Glomerular endothelial cell (primary cell): Measurements from ENCODE around the gene SPATA31C2. TPM values are rescaled to one million over a fixed set of nuclear protein-coding genes. Genes with fewer than 3 reads are reported as not detected.
A peak's percentile ranks its signal among the peaks of the same experiment; 100 is the strongest.
"Not testable (repeated sequence)": the region's sequence is repeated elsewhere in the genome, so short reads cannot be mapped to it uniquely, and the experiment has no call there.

Experiments
- DNase-seq: peaks from one replicate; pipeline ENCODE4 v3.0.0-alpha.2; 2011; ENCODE audit warnings: low read depth, low spot score; ENCODE audit errors: extremely low read depth
- total RNA-seq: library from RNA; depleted of rRNA; stranded (reverse); fragments of >200 nt; gene quantifications from 2 replicates; pipeline ENCODE4 v1.2.3, GENCODE V29; 2015

The SPATA31C2 gene
- total RNA-seq, result not detected in 2 replicates

DNA sequence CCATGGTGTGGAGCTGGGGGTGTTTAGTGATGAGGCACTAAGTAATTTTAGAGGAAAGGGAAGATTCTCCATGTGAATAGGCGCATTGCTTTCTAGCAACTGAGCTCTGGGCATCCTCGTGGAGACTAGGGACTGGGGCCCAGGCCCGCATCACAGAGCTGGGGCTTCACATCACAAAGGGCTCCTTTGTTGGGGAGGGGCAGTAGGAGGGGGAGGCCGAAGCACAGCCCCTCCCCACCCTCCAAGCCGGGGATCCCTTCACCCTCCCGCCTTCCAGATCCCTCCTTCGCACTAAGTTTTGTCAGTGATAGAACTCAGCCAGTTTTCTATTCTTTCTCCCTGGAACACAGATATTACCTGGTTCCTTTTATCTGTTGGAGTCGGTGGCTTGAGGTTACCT is at the start of gene SPATA31C2:
Gene SPATA31C2, minus strand, starts transcription at position 101 of the 400 bp plus-strand sequence. Its CDS starts 29 bp downstream, at position 72.
- DNase-seq, result not testable (repeated sequence)

DNA sequence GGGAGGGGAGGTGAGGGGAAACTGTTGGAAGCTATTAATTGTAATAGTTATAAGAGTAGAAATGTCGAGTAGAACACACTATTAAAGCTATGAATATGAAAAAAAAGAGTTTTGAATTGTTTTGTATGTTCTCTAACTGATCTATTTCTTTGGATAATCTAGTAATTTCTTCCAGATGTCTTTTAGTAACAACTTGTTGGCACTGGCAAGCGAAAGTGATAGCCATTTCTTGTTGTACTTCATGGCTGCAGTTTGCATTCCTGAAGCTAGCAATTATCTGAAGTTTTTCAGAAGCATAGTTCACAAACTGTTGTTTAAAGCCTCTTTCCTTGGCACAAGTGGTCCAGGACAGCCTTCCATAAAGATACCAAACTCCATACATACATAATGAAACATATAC is 49.4 kb upstream of the SPATA31C2 start:
- no peak for DNase-seq

DNA sequence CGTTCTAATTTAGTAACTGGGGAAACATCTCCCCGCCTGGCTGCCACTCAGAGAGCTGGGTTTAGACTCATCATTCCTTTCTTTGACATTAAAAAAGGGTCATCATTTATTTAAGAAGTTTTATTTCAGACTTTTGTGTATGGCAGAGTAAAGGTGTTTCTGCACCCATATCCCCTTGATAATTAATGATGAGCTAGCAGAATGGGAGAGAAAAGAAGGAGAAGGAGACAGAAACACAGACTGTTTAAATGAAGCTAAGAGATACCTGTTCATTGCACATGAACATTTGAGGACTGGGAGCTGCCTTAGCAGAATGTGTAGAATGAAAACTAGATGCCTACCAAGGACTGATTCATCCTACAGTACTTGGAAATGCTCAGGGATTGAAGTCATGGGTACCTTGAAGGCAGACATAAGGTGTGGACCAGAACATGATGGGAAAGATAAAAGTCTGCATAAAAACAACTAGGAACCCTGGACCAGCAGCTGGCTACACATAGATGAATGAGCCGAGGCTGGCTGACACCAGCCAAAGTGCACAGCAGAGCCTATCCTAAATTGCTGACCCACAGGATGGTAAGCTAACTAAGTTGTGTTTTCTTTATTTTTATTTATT is 48.3 kb upstream of the SPATA31C2 start:
- DNase-seq, result no peak

DNA sequence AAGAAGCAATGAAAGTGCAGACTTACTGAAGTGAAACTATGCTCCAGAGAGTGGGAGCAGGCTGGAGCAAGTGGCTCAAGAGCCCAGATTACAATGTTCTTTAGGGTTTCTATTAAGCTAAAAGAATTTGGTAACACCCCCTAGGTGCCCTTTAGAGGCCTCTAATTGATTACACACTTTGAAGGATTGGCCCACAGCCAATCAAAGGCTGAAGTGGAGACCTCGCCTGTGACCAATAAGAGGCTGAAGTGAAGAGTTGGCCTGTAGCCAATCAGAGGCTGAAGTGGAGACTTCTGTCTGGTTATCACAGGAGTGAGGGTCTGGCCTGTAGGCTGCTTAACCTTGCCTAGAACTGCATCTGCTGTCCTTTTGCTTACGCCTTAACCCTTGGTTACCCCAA is 46.7 kb upstream of the SPATA31C2 start:
- no peak for DNase-seq

DNA sequence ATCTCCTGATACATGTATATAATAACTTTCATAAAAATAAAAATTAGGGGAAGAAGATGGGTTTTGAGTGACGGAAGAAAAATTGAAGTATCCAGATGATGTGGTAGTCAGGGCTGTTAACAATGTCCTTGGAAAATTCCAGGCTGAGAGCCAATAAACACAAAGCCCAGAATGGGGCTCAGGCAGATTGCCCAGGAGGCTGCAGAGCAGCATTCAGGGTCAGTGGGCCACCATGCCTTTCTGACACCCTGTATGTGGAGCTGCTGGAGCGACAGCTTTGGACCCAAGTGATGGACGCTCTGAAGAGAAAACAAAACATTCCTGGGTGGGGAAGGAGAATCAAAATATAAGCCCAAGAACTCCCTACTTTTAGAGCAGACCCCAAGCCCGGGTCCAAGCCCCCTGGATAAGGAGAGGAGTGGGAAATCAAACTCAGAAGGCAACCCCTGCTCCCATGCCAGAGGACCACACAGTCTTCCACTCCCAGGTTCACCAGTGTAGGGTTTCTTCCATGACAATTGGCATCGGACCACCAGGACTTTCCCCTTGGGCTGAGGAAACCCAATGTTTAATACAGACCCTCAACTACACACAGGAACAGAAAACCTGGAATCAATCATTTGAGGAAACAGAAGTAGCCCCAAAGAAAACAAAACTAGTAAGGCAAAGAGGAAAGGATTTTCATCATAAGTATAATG is 45.7 kb upstream of the SPATA31C2 start:
- no peak for DNase-seq

DNA sequence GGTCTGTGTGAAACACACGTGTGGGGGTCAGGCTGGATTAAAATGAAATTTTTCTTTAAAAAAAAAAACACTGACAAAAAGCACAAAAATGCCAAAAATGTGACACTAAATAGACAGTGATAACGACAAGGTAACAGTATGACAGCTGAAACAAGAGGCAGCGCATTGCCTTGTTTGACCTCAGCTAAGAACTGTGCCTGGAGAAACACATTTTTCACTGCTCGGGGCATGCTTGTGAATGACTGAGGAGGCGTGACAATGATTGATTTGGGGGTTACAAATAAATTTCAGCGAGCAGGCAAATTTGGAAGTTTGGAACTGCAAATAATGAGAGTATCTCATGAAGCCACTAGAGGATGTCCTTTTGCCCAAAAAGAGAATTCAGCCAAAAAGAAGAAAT is 44.2 kb upstream of the SPATA31C2 start:
- no peak for DNase-seq

DNA sequence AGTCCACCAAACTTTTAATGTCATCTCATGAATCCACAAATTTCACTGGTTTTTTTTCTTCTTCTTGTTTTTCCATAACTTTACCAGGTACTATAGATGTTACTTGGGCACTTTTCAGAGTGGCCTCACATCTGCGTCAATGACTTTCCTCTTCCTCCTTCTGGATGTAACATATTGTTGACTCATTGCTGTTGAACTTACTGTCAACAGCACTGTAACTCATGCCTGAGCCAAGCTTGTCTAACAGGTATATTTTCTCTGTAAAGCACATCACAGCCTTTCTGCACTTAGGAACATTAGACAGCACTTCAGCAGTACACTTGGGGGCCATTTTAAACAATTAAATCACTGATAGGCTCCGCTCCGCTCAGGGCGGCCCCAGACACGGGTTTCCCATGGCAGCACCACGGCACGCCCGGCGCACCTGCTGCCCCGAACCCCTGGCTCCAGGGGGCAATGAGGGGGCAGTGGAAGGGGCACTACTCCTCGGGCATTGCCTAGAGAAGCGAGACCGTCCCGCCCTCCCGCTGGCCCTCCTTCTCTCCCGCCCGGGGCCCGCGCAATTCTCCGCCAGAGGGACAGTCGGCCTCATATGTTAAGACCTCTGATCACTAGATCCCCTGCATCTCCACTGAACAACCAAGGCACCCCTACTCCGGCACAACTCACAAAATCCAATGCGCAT is 41.9 kb upstream of the SPATA31C2 start:
- no peak for DNase-seq

DNA sequence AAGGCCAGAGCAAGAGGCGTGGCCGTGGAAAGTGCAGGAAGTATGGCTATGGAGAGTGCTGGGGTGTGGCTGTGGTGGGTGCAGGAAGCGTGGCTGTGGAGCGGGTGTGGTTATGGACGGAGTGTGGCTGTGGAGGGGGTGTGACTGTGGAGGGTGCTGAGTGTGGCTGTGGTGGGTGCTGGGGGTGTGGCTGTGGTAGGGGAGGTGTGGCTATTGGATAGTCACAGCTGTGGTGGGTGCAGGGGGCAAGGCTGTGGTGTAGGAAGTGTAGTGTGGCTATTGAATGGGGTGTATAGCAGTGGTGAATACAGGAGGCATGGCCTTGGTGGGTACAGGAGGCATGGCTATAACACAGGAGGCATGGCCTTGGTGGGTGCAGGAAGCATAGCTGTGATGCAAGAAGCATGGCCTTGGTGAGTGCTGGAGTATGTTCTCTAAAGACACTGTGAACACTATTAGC is 40.8 kb upstream of the SPATA31C2 start:
- no peak for DNase-seq

DNA sequence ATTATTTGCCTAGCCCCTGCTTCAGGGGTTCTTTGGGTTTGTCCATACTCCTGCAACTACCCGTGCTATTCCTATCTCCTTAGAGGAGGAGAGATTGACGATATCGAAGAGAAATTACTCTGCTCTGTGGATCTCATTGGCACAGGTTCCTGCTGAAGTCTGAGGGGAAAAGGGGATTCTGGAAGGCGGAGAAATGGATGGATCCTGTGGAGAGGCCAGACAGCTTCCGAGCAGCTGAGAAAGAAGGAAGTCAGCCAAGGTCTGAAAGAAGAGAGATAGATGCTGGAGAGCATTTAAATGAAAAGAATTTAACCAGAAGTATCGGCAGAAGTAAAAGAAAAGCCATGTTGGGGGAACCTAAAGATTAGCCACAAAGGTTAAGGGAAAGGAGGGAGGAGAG is 40.4 kb upstream of the SPATA31C2 start:
- DNase-seq, result no peak

DNA sequence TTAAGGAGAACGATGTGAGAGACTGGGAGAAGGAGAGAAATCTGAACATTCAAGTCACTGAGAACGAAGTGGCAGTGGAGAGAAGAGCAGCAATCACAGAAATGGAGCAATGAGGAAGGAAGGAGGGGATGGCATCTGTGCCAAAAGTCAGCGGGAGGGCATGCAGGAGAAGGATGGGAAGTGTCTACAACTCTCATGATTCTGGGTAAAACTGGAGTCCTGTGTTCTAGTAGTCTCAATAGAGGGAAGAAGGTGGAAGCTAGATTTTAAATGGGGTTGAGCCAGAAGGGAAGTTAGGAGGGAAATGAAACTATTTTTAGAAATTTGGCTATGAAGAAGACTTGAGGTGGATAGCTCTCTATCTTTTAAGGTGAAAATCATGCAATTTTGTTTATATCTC is 39.1 kb upstream of the SPATA31C2 start:
- DNase-seq, result no peak

DNA sequence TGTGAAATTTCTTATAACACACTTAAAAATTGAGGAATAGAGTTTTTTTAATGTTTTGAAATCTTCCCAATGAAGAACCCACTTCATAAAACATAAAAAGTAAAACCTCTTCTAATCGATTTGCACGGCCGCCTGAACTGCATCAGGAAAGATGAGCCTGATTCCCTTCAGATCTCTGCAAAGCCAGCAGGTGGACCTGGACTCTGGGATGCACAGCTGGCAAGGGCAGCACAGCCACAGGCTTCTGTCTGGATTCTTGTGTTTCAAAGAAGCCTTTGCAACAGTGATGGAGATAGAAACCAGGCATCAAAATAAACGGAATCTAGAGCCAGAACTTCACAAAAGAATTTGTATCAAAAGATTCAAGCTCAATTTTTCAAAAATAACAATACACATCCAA is 36.0 kb upstream of the SPATA31C2 start:
- DNase-seq, result no peak

DNA sequence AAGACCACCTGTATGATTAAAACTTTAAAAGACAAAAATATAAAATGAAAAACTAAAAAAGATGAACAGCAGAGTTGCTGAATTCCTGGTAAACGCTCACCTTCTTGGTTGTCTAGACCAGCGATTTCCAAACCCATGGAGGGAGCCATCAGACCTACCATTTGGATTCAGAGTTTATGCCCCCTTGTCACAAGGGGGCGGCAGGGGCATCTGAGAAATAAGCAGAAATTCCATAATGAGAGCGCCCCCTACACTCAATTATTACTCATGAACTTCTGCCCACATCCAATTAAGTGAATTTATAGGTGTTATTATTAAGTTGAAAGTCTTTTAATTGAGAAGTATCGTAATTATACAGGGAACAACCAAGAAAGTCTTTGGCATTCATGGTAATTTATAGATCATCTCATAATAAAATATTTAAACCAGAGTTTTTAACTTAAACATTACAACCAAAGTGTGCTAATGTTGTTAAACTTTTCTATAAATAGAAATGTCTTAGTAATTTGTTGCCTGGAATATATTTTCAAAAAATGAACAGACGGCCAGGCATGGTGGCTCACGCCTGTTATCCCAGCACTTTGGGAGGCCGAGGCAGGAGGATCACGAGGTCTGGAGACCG is 35.2 kb upstream of the SPATA31C2 start:
- DNase-seq, result peak; percentile 42

DNA sequence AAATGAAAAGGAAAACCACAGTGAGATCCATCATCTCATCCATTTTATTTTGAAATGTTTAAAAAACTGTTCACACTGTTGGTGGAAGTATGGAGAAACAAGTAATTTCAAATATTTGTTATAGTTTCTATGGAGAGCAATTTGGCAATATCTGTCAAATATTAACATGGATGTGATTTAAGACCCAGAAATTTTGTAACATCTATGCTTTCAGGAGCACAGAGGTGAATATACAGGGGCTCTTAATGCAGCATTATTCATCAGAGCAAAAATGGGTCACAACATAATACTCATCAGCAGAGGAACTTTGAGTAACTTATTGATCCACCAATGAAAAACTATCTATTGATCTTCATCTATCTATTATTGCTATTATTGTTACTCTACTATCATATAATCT is 31.4 kb upstream of the SPATA31C2 start:
- no peak for DNase-seq

DNA sequence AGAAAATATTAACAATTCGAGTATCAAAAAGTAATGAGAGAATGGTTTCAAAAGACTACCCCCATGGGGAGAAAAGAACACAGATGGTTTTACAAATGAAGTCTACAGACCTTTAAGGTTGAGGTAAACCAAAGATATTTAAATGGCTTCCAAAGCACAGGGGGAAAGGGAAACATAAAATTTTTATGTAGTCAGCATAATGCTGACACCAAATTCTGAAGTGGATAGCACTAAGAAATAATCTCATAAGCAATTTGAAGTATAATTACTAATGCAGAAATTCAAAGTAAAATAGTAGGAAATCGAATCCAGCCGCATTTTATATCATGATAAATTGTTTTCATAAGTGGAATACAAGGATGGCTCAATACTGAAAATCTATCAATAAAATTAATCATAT is 30.3 kb upstream of the SPATA31C2 start:
- DNase-seq, result no peak

DNA sequence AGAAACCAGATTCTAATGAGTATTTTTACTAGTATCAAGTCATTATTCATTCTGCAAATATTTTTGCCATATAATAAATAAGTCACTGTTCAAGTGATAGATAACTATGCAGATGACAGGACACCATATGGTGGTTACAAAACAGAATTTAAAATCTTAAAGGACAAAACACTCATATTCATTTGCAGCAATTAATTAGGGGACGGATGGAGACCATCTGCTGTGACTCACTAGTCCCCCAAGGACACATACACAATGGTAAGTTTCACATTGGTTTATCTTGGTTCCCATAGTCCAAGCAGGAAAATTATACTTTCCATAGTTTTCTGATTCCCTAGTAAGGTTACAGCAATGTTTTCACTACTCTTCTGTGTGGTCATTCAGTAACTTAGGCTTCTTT is 28.4 kb upstream of the SPATA31C2 start:
- DNase-seq, result no peak

DNA sequence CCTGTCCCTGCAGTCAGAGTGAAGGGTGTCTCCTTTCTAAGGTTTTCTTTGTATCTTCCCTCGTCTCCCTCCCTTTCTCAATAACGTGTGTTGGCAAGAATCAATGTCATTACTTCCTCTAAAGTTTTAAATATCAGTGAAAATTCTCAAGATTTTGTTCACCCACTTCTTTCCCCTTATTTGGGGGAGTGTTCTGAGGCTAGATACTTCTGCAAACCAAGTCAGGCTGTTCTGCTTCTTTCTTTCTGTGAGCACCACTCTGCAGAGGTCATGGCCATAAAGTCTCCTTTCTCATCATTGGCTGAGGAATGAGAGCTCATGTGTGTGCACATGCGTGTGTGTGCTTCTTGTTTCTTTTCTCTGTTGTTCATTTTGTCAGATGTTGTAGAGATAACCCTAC is 26.6 kb upstream of the SPATA31C2 start:
- no peak for DNase-seq

DNA sequence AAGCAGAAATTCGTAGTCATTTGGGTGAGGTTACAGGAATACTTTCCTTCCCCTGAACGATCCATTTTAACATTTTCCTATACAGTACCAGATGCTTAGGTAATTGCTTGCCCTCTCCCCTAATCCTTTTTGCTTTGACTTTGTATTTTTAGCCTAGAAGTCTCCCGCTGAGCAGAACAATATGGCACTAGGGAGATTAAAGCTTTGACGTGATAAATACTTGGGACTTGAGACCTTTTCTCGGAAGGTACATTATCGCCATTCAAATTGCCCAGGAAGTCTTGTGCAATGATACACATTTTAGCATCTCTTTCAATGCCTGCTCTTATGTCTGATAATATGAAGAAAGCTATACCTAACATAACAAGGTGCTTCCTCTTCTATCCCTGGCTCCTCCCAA is 22.9 kb upstream of the SPATA31C2 start:
- DNase-seq, result no peak

DNA sequence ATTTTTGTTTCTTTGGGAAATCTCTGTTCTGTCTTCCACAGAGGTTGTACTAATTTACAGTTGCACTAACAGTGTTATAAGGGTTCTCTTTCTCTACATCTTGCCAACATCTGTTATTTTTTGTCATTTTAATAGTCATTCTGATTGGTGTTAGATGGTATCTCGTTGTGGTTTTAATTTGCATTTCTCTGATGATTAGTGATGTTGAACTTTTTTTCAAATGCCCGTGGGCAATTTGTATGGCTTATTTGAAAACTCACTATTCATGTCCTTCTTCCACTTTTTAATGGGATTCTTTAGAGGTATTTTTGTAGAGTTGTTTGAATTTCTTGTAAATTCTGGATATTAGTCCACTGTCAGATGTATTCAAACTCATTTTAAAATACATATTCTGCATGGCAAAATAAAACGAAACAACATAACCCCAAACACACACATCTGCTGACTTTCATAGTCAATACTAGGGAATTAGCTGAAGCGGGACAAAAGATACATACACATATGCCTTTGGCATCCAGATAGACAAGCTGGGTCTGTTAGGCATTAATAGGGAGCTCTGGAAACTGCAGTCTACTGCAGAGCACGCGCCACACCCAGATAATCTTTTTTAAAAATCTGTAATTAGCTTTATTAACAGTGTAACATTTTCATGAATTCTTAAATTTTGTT is 5.8 kb upstream of the SPATA31C2 start:
- no peak for DNase-seq

DNA sequence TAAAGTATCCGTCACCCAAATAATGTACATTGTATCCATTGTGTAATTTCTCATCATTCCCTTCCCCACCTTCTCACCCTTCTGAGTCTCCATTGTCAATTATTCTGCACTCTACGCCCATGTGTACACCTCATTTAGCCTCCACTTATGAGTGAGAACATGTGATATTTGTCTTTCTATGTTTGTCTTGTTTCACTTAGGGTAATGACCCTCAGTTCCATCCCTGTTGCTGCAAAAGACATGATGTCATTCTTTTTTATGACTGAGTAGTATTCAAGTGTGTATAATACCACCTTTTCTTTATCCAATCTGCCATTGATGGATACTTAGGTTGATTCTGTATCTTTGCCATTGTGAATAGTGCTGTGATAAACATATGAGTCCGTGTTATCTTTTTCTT is 4.9 kb upstream of the SPATA31C2 start:
- DNase-seq, result no peak

DNA sequence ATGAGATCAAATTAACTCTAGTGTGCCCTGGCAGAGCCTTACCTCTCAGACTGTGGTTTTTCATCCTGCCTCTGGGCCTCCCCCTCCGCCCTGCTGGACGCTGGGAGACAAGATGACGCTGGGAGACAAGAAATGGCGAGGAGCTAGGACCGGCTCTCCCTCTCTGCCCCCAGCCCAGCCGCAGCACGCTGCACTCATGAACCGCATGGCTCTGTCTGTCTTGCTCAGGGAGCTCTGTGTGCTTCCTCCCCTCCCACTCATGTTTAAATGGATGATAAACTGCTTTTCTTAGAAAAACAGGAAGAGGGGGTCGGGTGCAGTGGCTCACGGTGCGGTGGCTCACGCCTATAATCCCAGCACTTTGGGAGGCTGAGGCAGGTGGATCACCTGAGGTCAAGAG is 4.7 kb downstream of the SPATA31C2 start:
- DNase-seq, result not testable (repeated sequence)

DNA sequence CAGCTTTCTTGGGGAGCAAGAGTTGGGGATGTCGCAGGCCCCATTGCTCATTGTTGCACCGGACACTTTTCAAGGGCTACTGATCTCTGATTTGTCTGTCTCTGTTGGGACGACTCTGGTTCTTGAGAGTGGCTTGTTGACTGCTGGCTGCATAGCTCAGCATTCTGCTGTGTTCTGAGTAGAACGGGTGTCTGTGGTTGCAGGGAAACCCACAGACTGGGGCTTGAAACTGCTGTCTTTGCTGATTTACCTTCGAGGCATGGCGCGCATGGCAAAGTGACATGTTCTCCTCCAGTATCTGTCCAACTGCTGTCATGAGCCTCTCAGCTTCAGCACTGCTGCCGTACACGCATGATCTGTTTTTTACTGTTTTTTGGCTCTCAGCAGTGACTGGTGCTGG is 8.7 kb downstream of the SPATA31C2 start:
- DNase-seq, result not testable (repeated sequence)
